SU-DHL-6 (cell line): ENCODE measurements around the gene RBFOX2.

Experiments used
- H2AFZ ChIP-seq: fragments of 200-600 bp; sonication (generic); 2 replicates; pipeline ENCODE4 v1.6.1; 2014; ENCODE audit warnings: low read depth, mild to moderate bottlenecking, moderate library complexity, mixed read lengths, antibody characterized with exemption, low read length; ENCODE audit not compliant: severe bottlenecking
- H3F3A ChIP-seq: fragments of 200-600 bp; shearing (Covaris generic); 2 replicates; pipeline ENCODE4 v1.6.0; 2016; ENCODE audit warnings: antibody characterized with exemption, mild to moderate bottlenecking; ENCODE audit not compliant: insufficient read depth
- H3K27ac ChIP-seq: fragments of 200-600 bp; sonication (generic); 2 replicates; pipeline ENCODE4 v1.5.1; 2016; ENCODE audit warnings: low read depth, mild to moderate bottlenecking, low read length, moderate library complexity, mixed read lengths
- H3K27me3 ChIP-seq: fragments of 200-600 bp; sonication (generic), shearing (Covaris generic); 2 replicates; pipeline ENCODE4 v1.6.0; 2014; ENCODE audit warnings: mild to moderate bottlenecking, low read length
- H3K36me3 ChIP-seq: fragments of 200-600 bp; sonication (generic); 2 replicates; pipeline ENCODE4 v1.6.1; 2014; ENCODE audit warnings: mild to moderate bottlenecking, low read length, mixed read lengths
- H3K4me2 ChIP-seq: fragments of 300-600, 200-600 bp; shearing (Covaris generic), sonication (generic); 2 replicates; pipeline ENCODE4 v1.6.0; 2014; ENCODE audit warnings: low read length, low read depth, mild to moderate bottlenecking; ENCODE audit not compliant: poor library complexity, severe bottlenecking
- H3K4me3 ChIP-seq: fragments of 200-600 bp; sonication (generic); 2 replicates; pipeline ENCODE4 v1.5.1; 2014; ENCODE audit warnings: antibody characterized with exemption, low read length, mild to moderate bottlenecking, mixed read lengths; ENCODE audit not compliant: insufficient read depth, poor library complexity, severe bottlenecking
- H3K79me2 ChIP-seq: fragments of 200-600 bp; sonication (generic); 2 replicates; pipeline ENCODE4 v1.6.1; 2014; ENCODE audit warnings: mild to moderate bottlenecking, low read length, moderate library complexity; ENCODE audit not compliant: insufficient read depth
- H3K9ac ChIP-seq: fragments of 200-600 bp; sonication (generic); 2 replicates; pipeline ENCODE4 v1.7.0; 2014; ENCODE audit warnings: mild to moderate bottlenecking, low read length
- H3K9me2 ChIP-seq: fragments of 200-600 bp; sonication (generic); replicated peaks from 2 replicates; pipeline ENCODE4 v1.6.1; 2014; ENCODE audit warnings: low read length; ENCODE audit not compliant: insufficient read depth
- H3K9me3 ChIP-seq: fragments of 200-600 bp; sonication (generic); 2 replicates; pipeline ENCODE4 v1.6.1; 2014; ENCODE audit warnings: low read length, mixed read lengths; ENCODE audit not compliant: insufficient read depth
- H4K20me1 ChIP-seq: fragments of 200-600 bp; sonication (generic); 2 replicates; pipeline ENCODE4 v1.6.1; 2014; ENCODE audit warnings: low read depth, mild to moderate bottlenecking, antibody characterized with exemption, low read length, moderate library complexity, mixed read lengths
- CTCF ChIP-seq: fragments of 200-600 bp; sonication (generic); IDR thresholded peaks from one replicate; pipeline ENCODE4 v1.5.1; 2017; ENCODE audit warnings: antibody characterized with exemption, mild to moderate bottlenecking, low read length, moderate library complexity; ENCODE audit not compliant: insufficient read depth, poor library complexity, severe bottlenecking
- EZH2phosphoT487 ChIP-seq: fragments of 200-600 bp; sonication (generic), shearing (Covaris generic); conservative IDR thresholded peaks from 2 replicates; pipeline ENCODE4 v1.6.1; 2018; ENCODE audit warnings: mild to moderate bottlenecking, antibody characterized with exemption, low read length, moderate library complexity, mixed read lengths

Gene RBFOX2

DNA sequence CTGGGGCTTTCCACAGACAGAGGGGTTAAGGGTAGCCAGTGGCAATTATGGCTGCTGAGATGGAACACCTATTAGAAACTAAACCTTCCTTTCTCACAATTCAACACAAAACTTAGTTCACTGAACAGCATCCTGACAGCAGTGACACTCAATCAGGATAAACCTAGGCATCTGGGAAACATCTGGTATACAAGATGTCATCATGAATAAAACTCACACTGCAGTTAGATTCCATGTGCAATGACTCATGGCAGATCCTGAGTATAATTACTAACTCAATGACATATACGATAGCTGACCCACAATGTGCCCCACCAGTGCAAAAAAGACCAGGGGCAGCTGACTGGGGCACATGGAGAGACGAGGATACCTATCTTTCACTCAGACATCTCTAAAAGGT, 17.7 kb downstream of the RBFOX2 start:
- no peak overlapping the region for H3K4me3 ChIP-seq
- no peak overlapping the region for H3K27ac ChIP-seq
- TF ChIP-seq EZH2phosphoT487 = no peak
- TF ChIP-seq CTCF = no peak
- no peaks in the 10 kb centered on the region for H3K79me2 ChIP-seq
- H3K9ac ChIP-seq = no peak overlapping the region
- H3K9me2 ChIP-seq = no peaks in the 10 kb centered on the region
- H3K27me3 ChIP-seq = no peaks in the 10 kb centered on the region
- no peaks in the 10 kb centered on the region for H3K9me3 ChIP-seq
- H3F3A ChIP-seq = no peaks in the 10 kb centered on the region
- H3K4me2 ChIP-seq = no peak overlapping the region
- H4K20me1 ChIP-seq = no peaks in the 10 kb centered on the region
- no peak overlapping the region for H2AFZ ChIP-seq
- no peaks in the 10 kb centered on the region for H3K36me3 ChIP-seq

GRCh38 chr22:36010090-36010489, 18.5 kb downstream of the RBFOX2 start:
- Histone ChIP-seq H3F3A (no peaks in the 10 kb centered on the region), H3K9ac (no peak overlapping the region), H3K27ac (no peak overlapping the region), H2AFZ (no peak overlapping the region), H3K79me2 (no peaks in the 10 kb centered on the region), H3K9me2 (no peaks in the 10 kb centered on the region), H3K4me3 (no peak overlapping the region), H3K4me2 (no peak overlapping the region), H3K27me3 (no peaks in the 10 kb centered on the region), H3K36me3 (no peaks in the 10 kb centered on the region), H3K9me3 (no peaks in the 10 kb centered on the region), H4K20me1 (no peaks in the 10 kb centered on the region)
- TF ChIP-seq EZH2phosphoT487 = no peak
- no peak for TF ChIP-seq CTCF

DNA sequence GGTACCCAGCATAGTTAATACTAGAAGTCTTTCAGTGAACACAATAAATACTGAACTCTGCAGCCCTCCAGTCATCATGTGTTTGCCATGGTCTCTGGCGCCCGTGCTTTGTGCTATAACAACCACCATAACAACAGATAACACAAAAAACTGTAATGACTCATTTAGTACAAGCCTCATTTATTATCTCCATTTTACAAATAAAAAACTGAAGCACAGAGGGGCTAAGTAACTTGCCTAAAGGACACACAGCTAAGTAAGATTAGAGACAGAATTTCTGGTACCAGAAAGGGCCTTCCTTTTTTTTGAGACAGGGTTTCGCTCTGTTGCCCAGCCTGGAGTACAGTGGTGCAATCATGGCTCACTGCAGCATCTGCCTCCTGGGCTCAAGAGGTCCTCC, 19.5 kb downstream of the RBFOX2 start:
- no peaks in the 10 kb centered on the region for H3K9me2 ChIP-seq

More for the DNA sequence above, 19.5 kb downstream of the RBFOX2 start:
- H2AFZ ChIP-seq = no peak overlapping the region
- H3K27me3 ChIP-seq = no peaks in the 10 kb centered on the region
- H3K9ac ChIP-seq = no peak overlapping the region
- H3K4me2 ChIP-seq = no peak overlapping the region
- H3F3A ChIP-seq = no peaks in the 10 kb centered on the region
- no peaks in the 10 kb centered on the region for H4K20me1 ChIP-seq
- no peak overlapping the region for H3K4me3 ChIP-seq
- H3K9me3 ChIP-seq = no peaks in the 10 kb centered on the region
- no peaks in the 10 kb centered on the region for H3K36me3 ChIP-seq
- H3K79me2 ChIP-seq = no peaks in the 10 kb centered on the region
- no peak overlapping the region for H3K27ac ChIP-seq
- no peak for TF ChIP-seq CTCF
- no peak for TF ChIP-seq EZH2phosphoT487
